Activated CD8-positive, alpha-beta memory T cell treated with anti-CD3 and anti-CD28 coated beads, Interleukin-2, amount 10 ng/mL, durations not matched to agents 7 days and 5 days (primary cell): ENCODE measurements around the gene KIF18A. TPM values are rescaled to one million over a fixed set of nuclear protein-coding genes. Genes with fewer than 3 reads are reported as not detected.
"Not testable (repeated sequence)": the region's sequence is repeated elsewhere in the genome, so short reads cannot be mapped to it uniquely, and the experiment has no call there.

Source experiments
- ATAC-seq: fragments of 150-1000 bp; cut with Tn5 transposase; one replicate; pipeline ENCODE4 v1.10.0; 2021; ENCODE audit warnings: moderate library complexity
- CTCF ChIA-PET: fragments of 350-600 bp; sonication (Branson Sonifier 250); formaldehyde crosslinking; loops from one replicate; lab custom pipeline; 2021; ENCODE audit warnings: antibody characterized with exemption; lab: Charles Lee
- DNase-seq: peaks from one replicate; pipeline ENCODE4 v3.0.0-alpha.2; 2020
- H3K27ac Mint-ChIP-seq: one replicate; pipeline ENCODE4 v1.8.0; 2021; ENCODE audit warnings: mild to moderate bottlenecking, mixed read lengths
- H3K27me3 Mint-ChIP-seq: one replicate; pipeline ENCODE4 v1.8.0; 2021; ENCODE audit warnings: mixed read lengths
- H3K36me3 Mint-ChIP-seq: one replicate; pipeline ENCODE4 v1.8.0; 2021; ENCODE audit warnings: mild to moderate bottlenecking, mixed read lengths
- H3K4me1 Mint-ChIP-seq: one replicate; pipeline ENCODE4 v1.8.0; 2021; ENCODE audit warnings: mixed read lengths
- H3K4me3 Mint-ChIP-seq: one replicate; pipeline ENCODE4 v1.8.0; 2021; ENCODE audit warnings: mild to moderate bottlenecking, moderate library complexity, mixed read lengths
- H3K9me3 Mint-ChIP-seq: one replicate; pipeline ENCODE4 v1.8.0; 2022; ENCODE audit warnings: low read depth, mixed read lengths
- total RNA-seq, 2 experiments: library from RNA; stranded (reverse); gene quantifications; one replicate each; pipeline ENCODE4 v1.2.3, GENCODE V29; 2021

KIF18A gene
- total RNA-seq, 2 experiments from 2014 or later, result 26.6 to 35.5 TPM

DNA sequence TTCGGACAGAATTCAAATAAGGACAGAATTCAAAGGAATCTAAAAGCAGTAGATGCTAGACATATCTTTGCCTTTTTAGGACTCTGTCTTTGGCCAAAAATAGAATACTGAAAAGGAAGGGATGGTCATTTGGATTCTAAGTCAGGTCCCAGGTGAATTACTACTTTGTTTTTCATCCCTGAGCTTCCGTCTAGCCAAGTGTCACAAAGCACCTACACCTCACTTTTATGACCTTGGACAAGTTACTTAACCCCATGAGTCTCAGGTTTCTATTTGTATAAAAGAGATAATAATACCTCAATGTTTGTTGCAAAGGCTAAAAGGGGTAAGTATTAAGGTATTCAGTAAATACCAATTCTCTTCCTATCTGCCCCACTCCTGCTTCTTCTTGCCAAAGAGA lies 7.3 kb downstream of the KIF18A start:
- H3K4me3 Mint-ChIP-seq, result no peak overlapping the region
- no peaks in the 10 kb centered on the region for H3K9me3 Mint-ChIP-seq
- ATAC-seq, result no peak
- CTCF ChIA-PET, result no interaction called here
- no peaks in the 10 kb centered on the region for H3K27me3 Mint-ChIP-seq
- DNase-seq, result no peak
- H3K27ac Mint-ChIP-seq, result no peak overlapping the region
- peaks cover 25% of the 10 kb centered on the region for H3K36me3 Mint-ChIP-seq
- H3K4me1 Mint-ChIP-seq, result peaks cover 22% of the 10 kb centered on the region

- Mint-ChIP-seq H3K36me3 (peaks cover 31% of the 10 kb centered on the region), H3K4me1 (peaks cover 16% of the 10 kb centered on the region), H3K27ac (no peak overlapping the region), H3K27me3 (no peaks in the 10 kb centered on the region), H3K9me3 (no peaks in the 10 kb centered on the region), H3K4me3 (no peak overlapping the region)
- ATAC-seq, result no peak
- CTCF ChIA-PET, result no interaction called here
- DNase-seq, result no peak
Observed at GRCh38 chr11:28099715-28100114, 8.2 kb downstream of the KIF18A start.

DNA sequence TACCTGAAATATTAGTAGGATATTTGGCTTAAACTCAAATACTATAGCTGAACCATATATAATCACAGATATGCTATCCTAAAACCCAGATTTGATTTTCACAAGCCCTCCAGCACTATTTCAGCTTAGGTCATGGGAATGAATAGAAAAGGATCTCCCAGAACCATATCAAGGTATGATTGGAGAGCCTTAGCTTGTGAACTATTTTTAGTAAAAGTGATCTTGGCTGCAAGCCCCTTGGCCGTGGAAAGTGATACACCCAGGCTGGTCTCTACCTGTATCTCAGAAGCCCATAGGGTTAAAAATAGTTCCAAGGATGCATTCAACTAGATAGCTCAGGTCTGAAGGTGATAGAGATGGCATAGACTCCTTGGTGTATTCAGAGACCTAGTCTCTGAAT lies 9.7 kb downstream of the KIF18A start:
- no peak overlapping the region for H3K27ac Mint-ChIP-seq
- H3K36me3 Mint-ChIP-seq, result peaks cover 36% of the 10 kb centered on the region
- ATAC-seq, result no peak
- peaks cover 11% of the 10 kb centered on the region for H3K4me1 Mint-ChIP-seq
- no peak overlapping the region for H3K4me3 Mint-ChIP-seq
- H3K27me3 Mint-ChIP-seq, result no peaks in the 10 kb centered on the region
- no peaks in the 10 kb centered on the region for H3K9me3 Mint-ChIP-seq
- DNase-seq, result no peak
- CTCF ChIA-PET, result no interaction called here

DNA sequence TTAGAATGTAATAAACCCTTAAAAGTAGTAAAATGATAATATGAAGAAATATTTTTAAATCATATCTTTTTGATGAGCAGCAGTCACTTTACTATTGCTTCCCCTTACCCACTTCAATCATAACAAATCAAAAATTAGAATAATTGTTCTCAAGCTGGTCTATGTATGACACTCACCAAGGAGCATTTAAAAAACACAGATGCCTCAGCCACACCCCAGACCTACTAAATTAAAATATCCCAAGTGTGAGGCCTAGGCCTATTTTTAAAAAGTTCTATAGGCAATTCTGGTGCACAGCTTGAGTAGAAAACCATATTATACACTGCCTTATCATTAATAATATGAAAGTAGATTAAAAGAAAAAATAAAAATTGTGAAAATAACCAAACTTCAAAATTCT lies 15.2 kb downstream of the KIF18A start:
- peaks cover 36% of the 10 kb centered on the region for H3K36me3 Mint-ChIP-seq
- no peak overlapping the region for H3K4me3 Mint-ChIP-seq
- no peaks in the 10 kb centered on the region for H3K27me3 Mint-ChIP-seq
- CTCF ChIA-PET, result no interaction called here
- no peak overlapping the region for H3K27ac Mint-ChIP-seq
- ATAC-seq (no peak), DNase-seq (no peak)
- no peaks in the 10 kb centered on the region for H3K9me3 Mint-ChIP-seq
- H3K4me1 Mint-ChIP-seq, result no peaks in the 10 kb centered on the region

GRCh38 chr11:28090052-28090749 lies 17.8 kb downstream of the KIF18A start:
- peaks cover 35% of the 10 kb centered on the region for H3K36me3 Mint-ChIP-seq
- no peaks in the 10 kb centered on the region for H3K9me3 Mint-ChIP-seq
- no peaks in the 10 kb centered on the region for H3K27me3 Mint-ChIP-seq
- H3K27ac Mint-ChIP-seq, result no peak overlapping the region
- CTCF ChIA-PET, result interaction anchor here (1.0 kb wide), 1 partner anchor 16 kb away, joined by 3 read pairs; no protein-coding TSS in a partner anchor
- H3K4me3 Mint-ChIP-seq, result no peak overlapping the region
- H3K4me1 Mint-ChIP-seq, result no peaks in the 10 kb centered on the region
- ATAC-seq (no peak), DNase-seq (no peak)

- H3K9me3 Mint-ChIP-seq, result no peaks in the 10 kb centered on the region
- H3K4me1 Mint-ChIP-seq, result no peaks in the 10 kb centered on the region
- ATAC-seq (no peak), DNase-seq (no peak)
- CTCF ChIA-PET, result interaction anchor here (1.0 kb wide), 1 partner anchor 17 kb away, joined by 3 read pairs; no protein-coding TSS in a partner anchor
- peaks cover 32% of the 10 kb centered on the region for H3K36me3 Mint-ChIP-seq
- H3K27me3 Mint-ChIP-seq, result no peaks in the 10 kb centered on the region
- no peak overlapping the region for H3K27ac Mint-ChIP-seq
- H3K4me3 Mint-ChIP-seq, result no peak overlapping the region
Observed at GRCh38 chr11:28089378-28089777, 18.6 kb downstream of the KIF18A start.

DNA sequence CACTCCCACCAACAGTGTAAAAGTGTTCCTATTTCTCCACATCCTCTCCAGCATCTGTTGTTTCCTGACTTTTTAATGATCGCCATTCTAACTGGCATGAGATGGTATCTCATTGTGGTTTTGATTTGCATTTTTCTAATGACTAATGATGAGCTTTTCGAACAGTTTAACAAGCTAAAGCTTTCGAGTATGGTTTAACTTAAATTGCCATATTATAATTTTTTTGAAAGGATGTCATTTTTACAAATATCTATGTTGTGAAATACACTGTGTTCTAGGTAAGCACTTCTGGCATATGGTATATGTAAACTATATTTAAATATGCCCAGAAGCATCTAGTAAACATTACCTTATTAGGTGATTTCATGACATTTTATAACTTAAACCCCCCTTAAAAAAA lies 20.3 kb downstream of the KIF18A start:
- H3K4me1 Mint-ChIP-seq, H3K27ac Mint-ChIP-seq, DNase-seq, H3K27me3 Mint-ChIP-seq, H3K9me3 Mint-ChIP-seq, ATAC-seq, H3K4me3 Mint-ChIP-seq, CTCF ChIA-PET: not testable (repeated sequence)
- H3K36me3 Mint-ChIP-seq, result peaks cover 34% of the 10 kb centered on the region

DNA sequence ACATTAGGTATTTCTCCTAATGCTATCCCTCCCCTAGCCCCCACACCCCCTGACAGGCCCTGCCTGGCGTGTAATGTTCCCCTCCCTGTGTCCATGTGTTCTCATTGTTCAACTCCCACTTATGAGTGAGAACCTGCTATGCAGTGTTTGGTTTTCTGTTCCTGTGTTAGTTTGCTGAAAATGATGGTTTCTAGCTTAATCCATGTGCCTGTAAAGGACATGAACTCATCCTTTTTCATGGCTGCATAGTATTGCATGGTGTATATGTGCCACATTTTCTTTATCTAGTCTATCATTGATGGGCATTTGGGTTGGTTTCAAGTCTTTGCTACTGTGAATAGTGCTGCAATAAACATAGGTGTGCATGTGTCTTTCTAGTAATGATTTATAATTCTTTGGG lies 20.8 kb downstream of the KIF18A start:
- CTCF ChIA-PET, H3K4me3 Mint-ChIP-seq, H3K27ac Mint-ChIP-seq: not testable (repeated sequence)

GRCh38 chr11:28086569-28086968 lies 21.4 kb downstream of the KIF18A start:
- Mint-ChIP-seq H3K9me3 (no peaks in the 10 kb centered on the region), H3K4me1 (no peaks in the 10 kb centered on the region), H3K27ac (no peak overlapping the region), H3K4me3 (no peak overlapping the region), H3K36me3 (peaks cover 40% of the 10 kb centered on the region), H3K27me3 (no peaks in the 10 kb centered on the region)
- ATAC-seq, result no peak
- CTCF ChIA-PET, result no interaction called here
- no peak for DNase-seq

More for the DNA sequence above, 20.8 kb downstream of the KIF18A start:
- not testable (repeated sequence) for H3K27me3 Mint-ChIP-seq, ATAC-seq, DNase-seq, H3K9me3 Mint-ChIP-seq, H3K4me1 Mint-ChIP-seq
- peaks cover 36% of the 10 kb centered on the region for H3K36me3 Mint-ChIP-seq

DNA sequence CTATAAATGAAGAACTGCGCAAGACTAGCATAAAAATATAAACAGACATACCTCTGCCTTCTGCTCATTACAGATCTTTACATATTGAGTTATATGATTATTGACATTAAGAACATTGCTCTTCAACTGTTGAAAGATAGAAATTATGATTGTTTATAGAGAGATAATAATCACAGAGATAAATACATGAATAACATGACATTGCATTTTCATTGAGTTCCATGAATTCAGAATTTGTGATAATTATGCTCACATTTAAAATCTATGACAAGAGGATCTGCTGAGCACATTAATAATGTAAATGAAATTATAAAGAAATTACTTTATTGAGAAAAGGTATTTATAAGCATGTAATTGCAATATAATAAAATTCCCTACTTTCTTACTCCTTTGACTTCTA lies 24.8 kb downstream of the KIF18A start:
- Mint-ChIP-seq H3K27ac (no peak overlapping the region), H3K27me3 (no peaks in the 10 kb centered on the region), H3K4me3 (no peak overlapping the region), H3K36me3 (peaks cover 39% of the 10 kb centered on the region), H3K9me3 (no peaks in the 10 kb centered on the region), H3K4me1 (no peaks in the 10 kb centered on the region)
- no peak for DNase-seq
- CTCF ChIA-PET, result no interaction called here
- ATAC-seq, result no peak

DNA sequence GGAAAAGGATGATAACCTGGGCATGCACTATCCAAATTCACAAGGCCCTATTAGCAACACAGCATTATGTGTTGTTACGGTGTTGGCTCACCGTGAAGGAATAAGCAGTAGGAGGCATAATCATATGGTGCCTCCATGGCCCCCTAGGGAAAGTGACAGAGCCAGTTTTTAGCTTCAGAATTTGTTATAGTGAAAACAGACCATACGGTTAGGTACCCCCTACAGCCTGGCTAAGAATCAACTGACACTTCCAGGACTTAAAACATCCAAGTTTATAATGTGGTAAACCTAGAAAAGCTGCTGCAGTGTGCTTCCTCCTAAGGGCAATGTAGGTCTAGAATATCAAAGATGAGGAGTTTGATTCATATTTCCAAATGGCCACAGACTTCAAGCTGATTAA lies 30.4 kb downstream of the KIF18A start:
- no peaks in the 10 kb centered on the region for H3K9me3 Mint-ChIP-seq
- H3K36me3 Mint-ChIP-seq, result peaks cover 41% of the 10 kb centered on the region
- H3K27ac Mint-ChIP-seq, result no peak overlapping the region
- H3K27me3 Mint-ChIP-seq, result no peaks in the 10 kb centered on the region
- no peak overlapping the region for H3K4me3 Mint-ChIP-seq
- no peaks in the 10 kb centered on the region for H3K4me1 Mint-ChIP-seq
- DNase-seq, result no peak
- no peak for ATAC-seq
- CTCF ChIA-PET, result no interaction called here

DNA sequence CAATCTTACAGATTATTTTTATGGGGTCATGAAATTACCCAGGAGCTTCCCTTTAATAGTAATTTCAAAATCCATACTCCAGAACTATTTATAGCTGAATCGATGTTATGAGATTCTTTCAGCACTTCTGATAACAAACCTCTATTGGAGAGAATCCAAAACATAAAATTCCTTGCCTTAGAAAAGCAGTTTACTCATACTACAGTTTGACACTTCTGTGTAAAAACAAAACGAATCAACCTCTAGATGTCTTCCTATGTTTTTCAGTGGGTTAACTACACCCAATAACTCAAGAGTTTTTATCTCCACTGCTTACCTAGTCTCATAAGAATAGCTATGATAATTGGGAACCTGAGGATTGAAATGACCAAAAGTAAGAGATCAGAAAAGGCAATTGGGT lies 35.6 kb downstream of the KIF18A start:
- CTCF ChIA-PET, result no interaction called here
- DNase-seq (no peak), ATAC-seq (no peak)
- peaks cover 44% of the 10 kb centered on the region for H3K36me3 Mint-ChIP-seq
- no peaks in the 10 kb centered on the region for H3K4me1 Mint-ChIP-seq
- no peak overlapping the region for H3K4me3 Mint-ChIP-seq
- H3K27me3 Mint-ChIP-seq, result no peaks in the 10 kb centered on the region
- H3K27ac Mint-ChIP-seq, result no peak overlapping the region
- H3K9me3 Mint-ChIP-seq, result no peaks in the 10 kb centered on the region

DNA sequence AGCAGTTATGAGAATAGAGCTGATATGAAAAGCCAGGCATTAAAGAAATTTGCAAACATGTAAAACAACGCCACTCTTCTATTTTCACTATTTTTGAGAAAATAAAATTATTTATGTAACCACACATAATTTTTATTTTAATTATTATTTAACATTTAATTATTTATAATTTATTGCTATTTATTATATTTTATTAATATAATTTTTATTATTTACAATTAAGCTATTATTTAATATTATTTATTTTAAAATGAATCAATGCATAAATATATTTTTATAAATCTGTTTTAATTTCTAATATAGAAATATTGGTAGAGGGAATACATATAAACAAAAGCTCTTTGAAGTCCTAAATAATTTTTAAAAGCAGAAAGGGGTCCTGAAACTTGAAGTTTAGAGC lies 36.7 kb downstream of the KIF18A start:
- no peak overlapping the region for H3K27ac Mint-ChIP-seq
- CTCF ChIA-PET, result no interaction called here
- H3K4me1 Mint-ChIP-seq, result no peaks in the 10 kb centered on the region
- H3K4me3 Mint-ChIP-seq, result no peak overlapping the region
- H3K9me3 Mint-ChIP-seq, result no peaks in the 10 kb centered on the region
- H3K27me3 Mint-ChIP-seq, result no peaks in the 10 kb centered on the region
- DNase-seq (no peak), ATAC-seq (no peak)
- peaks cover 43% of the 10 kb centered on the region for H3K36me3 Mint-ChIP-seq

GRCh38 chr11:28058333-28058732 lies 49.6 kb downstream of the KIF18A start:
- Mint-ChIP-seq H3K4me3 (no peak overlapping the region), H3K9me3 (no peaks in the 10 kb centered on the region), H3K27ac (no peak overlapping the region), H3K36me3 (peaks cover 45% of the 10 kb centered on the region), H3K4me1 (no peaks in the 10 kb centered on the region), H3K27me3 (no peaks in the 10 kb centered on the region)
- ATAC-seq, result no peak
- CTCF ChIA-PET, result no interaction called here
- DNase-seq, result no peak
